ENCODE results near the gene MYO10.

DNA sequence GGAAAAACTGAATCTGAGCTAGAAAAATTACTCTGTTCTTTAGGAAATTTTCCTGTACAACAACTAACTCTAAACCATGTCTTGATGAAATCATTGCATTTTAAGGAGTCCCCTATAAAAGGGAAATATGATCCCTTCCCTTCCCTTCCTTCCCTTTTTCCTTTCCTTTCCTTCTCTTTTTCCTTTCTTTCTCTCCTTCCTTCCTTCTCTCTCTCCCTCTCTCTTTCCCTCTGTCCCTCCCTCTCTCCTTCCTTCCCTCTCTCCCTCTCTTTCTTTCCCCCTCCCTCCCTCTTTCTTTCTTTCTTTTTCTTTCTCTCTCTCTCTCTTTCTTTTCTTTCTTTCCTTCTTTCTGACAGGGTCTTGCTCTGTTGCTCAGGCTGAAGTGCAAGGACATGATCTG is 42.2 kb upstream of the MYO10 start:
- TF ChIP-seq, protein P1, sequence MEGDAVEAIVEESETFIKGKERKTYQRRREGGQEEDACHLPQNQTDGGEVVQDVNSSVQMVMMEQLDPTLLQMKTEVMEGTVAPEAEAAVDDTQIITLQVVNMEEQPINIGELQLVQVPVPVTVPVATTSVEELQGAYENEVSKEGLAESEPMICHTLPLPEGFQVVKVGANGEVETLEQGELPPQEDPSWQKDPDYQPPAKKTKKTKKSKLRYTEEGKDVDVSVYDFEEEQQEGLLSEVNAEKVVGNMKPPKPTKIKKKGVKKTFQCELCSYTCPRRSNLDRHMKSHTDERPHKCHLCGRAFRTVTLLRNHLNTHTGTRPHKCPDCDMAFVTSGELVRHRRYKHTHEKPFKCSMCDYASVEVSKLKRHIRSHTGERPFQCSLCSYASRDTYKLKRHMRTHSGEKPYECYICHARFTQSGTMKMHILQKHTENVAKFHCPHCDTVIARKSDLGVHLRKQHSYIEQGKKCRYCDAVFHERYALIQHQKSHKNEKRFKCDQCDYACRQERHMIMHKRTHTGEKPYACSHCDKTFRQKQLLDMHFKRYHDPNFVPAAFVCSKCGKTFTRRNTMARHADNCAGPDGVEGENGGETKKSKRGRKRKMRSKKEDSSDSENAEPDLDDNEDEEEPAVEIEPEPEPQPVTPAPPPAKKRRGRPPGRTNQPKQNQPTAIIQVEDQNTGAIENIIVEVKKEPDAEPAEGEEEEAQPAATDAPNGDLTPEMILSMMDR (IDR thresholded peaks at IDR 0.05 in 4 of 5, conservative IDR thresholded peaks at IDR 0.05 in 1 of 5): no peak
- no peak for TF ChIP-seq POLR2A (IDR thresholded peaks at IDR 0.05)
